Stimulated activated memory B cell treated with anti-CD40 and anti-IgM and Interleukin-4, amounts not matched to agents 10 μg/mL and 1 μg/mL and 100 μg/mL, for 72 hours (primary cell): Measurements from ENCODE around the gene MACROH2A1.
"Not testable (repeated sequence)": the region's sequence is repeated elsewhere in the genome, so short reads cannot be mapped to it uniquely, and the experiment has no call there.

Experiments used
- ATAC-seq: fragments of 150-1000 bp; cut with Tn5 transposase; 2 replicates; pipeline ENCODE4 v1.10.0; 2021
- H3K27ac Mint-ChIP-seq: one replicate; pipeline ENCODE4 v1.8.0; 2022; ENCODE audit warnings: mild to moderate bottlenecking, mixed read lengths
- H3K27me3 Mint-ChIP-seq: one replicate; pipeline ENCODE4 v1.8.0; 2022; ENCODE audit warnings: mixed read lengths
- H3K36me3 Mint-ChIP-seq: one replicate; pipeline ENCODE4 v1.8.0; 2022; ENCODE audit warnings: mixed read lengths
- H3K4me1 Mint-ChIP-seq: one replicate; pipeline ENCODE4 v1.8.0; 2022; ENCODE audit warnings: mixed read lengths
- H3K4me3 Mint-ChIP-seq: one replicate; pipeline ENCODE4 v1.8.0; 2022; ENCODE audit warnings: mild to moderate bottlenecking, moderate library complexity, mixed read lengths
- H3K9me3 Mint-ChIP-seq: one replicate; pipeline ENCODE4 v1.8.0; 2022; ENCODE audit warnings: mixed read lengths

The MACROH2A1 gene

GRCh38 chr5:135364421-135365262 lies 34.4 kb downstream of the MACROH2A1 start:
- peaks cover 65% of the 10 kb centered on the region for H3K36me3 Mint-ChIP-seq
- H3K9me3 Mint-ChIP-seq: no peaks in the 10 kb centered on the region
- H3K27ac Mint-ChIP-seq: no peak overlapping the region
- H3K4me3 Mint-ChIP-seq: no peak overlapping the region
- no peaks in the 10 kb centered on the region for H3K4me1 Mint-ChIP-seq
- H3K27me3 Mint-ChIP-seq: no peaks in the 10 kb centered on the region
- ATAC-seq: no peak

- not testable (repeated sequence) for H3K27me3 Mint-ChIP-seq, H3K9me3 Mint-ChIP-seq, ATAC-seq, H3K4me1 Mint-ChIP-seq, H3K27ac Mint-ChIP-seq, H3K4me3 Mint-ChIP-seq
- H3K36me3 Mint-ChIP-seq: peaks cover 60% of the 10 kb centered on the region
These were observed 35.7 kb downstream of the MACROH2A1 start for GRCh38 chr5:135363342-135363741.

GRCh38 chr5:135362102-135362501 lies 36.9 kb downstream of the MACROH2A1 start:
- H3K4me3 Mint-ChIP-seq: no peak overlapping the region
- no peaks in the 10 kb centered on the region for H3K9me3 Mint-ChIP-seq
- H3K27ac Mint-ChIP-seq: no peak overlapping the region
- H3K4me1 Mint-ChIP-seq: no peaks in the 10 kb centered on the region
- peaks cover 50% of the 10 kb centered on the region for H3K36me3 Mint-ChIP-seq
- ATAC-seq: no peak
- H3K27me3 Mint-ChIP-seq: no peaks in the 10 kb centered on the region

GRCh38 chr5:135360278-135361274 lies 38.5 kb downstream of the MACROH2A1 start:
- no peak overlapping the region for H3K4me3 Mint-ChIP-seq
- H3K27ac Mint-ChIP-seq: no peak overlapping the region
- H3K27me3 Mint-ChIP-seq: no peaks in the 10 kb centered on the region
- H3K36me3 Mint-ChIP-seq: peaks cover 54% of the 10 kb centered on the region
- ATAC-seq: no peak
- no peaks in the 10 kb centered on the region for H3K4me1 Mint-ChIP-seq
- no peaks in the 10 kb centered on the region for H3K9me3 Mint-ChIP-seq

- no peaks in the 10 kb centered on the region for H3K4me1 Mint-ChIP-seq
- ATAC-seq: no peak
- no peaks in the 10 kb centered on the region for H3K9me3 Mint-ChIP-seq
- no peaks in the 10 kb centered on the region for H3K27me3 Mint-ChIP-seq
- H3K36me3 Mint-ChIP-seq: peaks cover 54% of the 10 kb centered on the region
- H3K4me3 Mint-ChIP-seq: no peak overlapping the region
- H3K27ac Mint-ChIP-seq: no peak overlapping the region
These were observed 39.5 kb downstream of the MACROH2A1 start for GRCh38 chr5:135359374-135360165.

GRCh38 chr5:135357685-135358084 lies 41.3 kb downstream of the MACROH2A1 start:
- no peak for ATAC-seq
- Mint-ChIP-seq H3K4me3 (no peak overlapping the region), H3K36me3 (peaks cover 49% of the 10 kb centered on the region), H3K4me1 (no peaks in the 10 kb centered on the region), H3K27ac (no peak overlapping the region), H3K27me3 (no peaks in the 10 kb centered on the region), H3K9me3 (no peaks in the 10 kb centered on the region)

GRCh38 chr5:135356522-135357318 lies 42.3 kb downstream of the MACROH2A1 start:
- H3K4me3 Mint-ChIP-seq: no peak overlapping the region
- H3K36me3 Mint-ChIP-seq: peaks cover 59% of the 10 kb centered on the region
- H3K4me1 Mint-ChIP-seq: no peaks in the 10 kb centered on the region
- H3K27me3 Mint-ChIP-seq: no peaks in the 10 kb centered on the region
- no peaks in the 10 kb centered on the region for H3K9me3 Mint-ChIP-seq
- no peak for ATAC-seq
- no peak overlapping the region for H3K27ac Mint-ChIP-seq

GRCh38 chr5:135355169-135355568 lies 43.9 kb downstream of the MACROH2A1 start:
- Mint-ChIP-seq H3K4me3 (no peak overlapping the region), H3K4me1 (no peaks in the 10 kb centered on the region), H3K27me3 (no peaks in the 10 kb centered on the region), H3K36me3 (peaks cover 68% of the 10 kb centered on the region), H3K27ac (no peak overlapping the region), H3K9me3 (no peaks in the 10 kb centered on the region)
- no peak for ATAC-seq

- no peaks in the 10 kb centered on the region for H3K4me1 Mint-ChIP-seq
- no peak overlapping the region for H3K27ac Mint-ChIP-seq
- ATAC-seq: no peak
- no peak overlapping the region for H3K4me3 Mint-ChIP-seq
- peaks cover 64% of the 10 kb centered on the region for H3K36me3 Mint-ChIP-seq
- H3K27me3 Mint-ChIP-seq: no peaks in the 10 kb centered on the region
- no peaks in the 10 kb centered on the region for H3K9me3 Mint-ChIP-seq
These were observed 44.9 kb downstream of the MACROH2A1 start for GRCh38 chr5:135353952-135354721.

GRCh38 chr5:135350536-135350935 lies 48.5 kb downstream of the MACROH2A1 start:
- Mint-ChIP-seq H3K27me3 (no peaks in the 10 kb centered on the region), H3K27ac (no peak overlapping the region), H3K4me1 (peaks cover 17% of the 10 kb centered on the region), H3K36me3 (peaks cover 61% of the 10 kb centered on the region), H3K9me3 (no peaks in the 10 kb centered on the region), H3K4me3 (no peak overlapping the region)
- no peak for ATAC-seq

- Mint-ChIP-seq H3K27ac (no peak overlapping the region), H3K4me3 (no peak overlapping the region), H3K9me3 (no peaks in the 10 kb centered on the region), H3K4me1 (peaks cover 17% of the 10 kb centered on the region), H3K36me3 (peaks cover 61% of the 10 kb centered on the region), H3K27me3 (no peaks in the 10 kb centered on the region)
- ATAC-seq: no peak
These were observed 49.1 kb downstream of the MACROH2A1 start for GRCh38 chr5:135349886-135350285.

GRCh38 chr5:135349451-135349850 lies 49.6 kb downstream of the MACROH2A1 start:
- H3K4me1 Mint-ChIP-seq: peaks cover 17% of the 10 kb centered on the region
- H3K27ac Mint-ChIP-seq: no peak overlapping the region
- H3K27me3 Mint-ChIP-seq: no peaks in the 10 kb centered on the region
- no peak for ATAC-seq
- H3K36me3 Mint-ChIP-seq: peaks cover 59% of the 10 kb centered on the region
- H3K9me3 Mint-ChIP-seq: no peaks in the 10 kb centered on the region
- H3K4me3 Mint-ChIP-seq: no peak overlapping the region

- H3K4me3 Mint-ChIP-seq: no peak overlapping the region
- peaks cover 17% of the 10 kb centered on the region for H3K4me1 Mint-ChIP-seq
- no peak overlapping the region for H3K27ac Mint-ChIP-seq
- H3K9me3 Mint-ChIP-seq: no peaks in the 10 kb centered on the region
- ATAC-seq: no peak
- no peaks in the 10 kb centered on the region for H3K27me3 Mint-ChIP-seq
- H3K36me3 Mint-ChIP-seq: peaks cover 59% of the 10 kb centered on the region
These were observed 50.1 kb downstream of the MACROH2A1 start for GRCh38 chr5:135348918-135349317.

GRCh38 chr5:135347392-135347791 lies 51.6 kb downstream of the MACROH2A1 start:
- Mint-ChIP-seq H3K4me1 (peaks cover 17% of the 10 kb centered on the region), H3K27ac (no peak overlapping the region), H3K36me3 (peaks cover 65% of the 10 kb centered on the region), H3K27me3 (no peaks in the 10 kb centered on the region), H3K4me3 (no peak overlapping the region), H3K9me3 (no peaks in the 10 kb centered on the region)
- ATAC-seq: no peak
